GM23248 (cell line): Measurements from ENCODE around the gene EDN3. TPM values are rescaled to one million over a fixed set of nuclear protein-coding genes. Genes with fewer than 3 reads are reported as not detected.

Experiments used
- DNase-seq: peaks from one replicate; pipeline ENCODE4 v3.0.0-alpha.2; 2015
- H2AFZ ChIP-seq: fragments of 200-600 bp; sonication (generic); 2 replicates; pipeline ENCODE4 v1.6.1; 2016; ENCODE audit warnings: antibody characterized with exemption
- H3F3A ChIP-seq: fragments of 200-600 bp; sonication (generic); 2 replicates; pipeline ENCODE4 v1.6.1; 2016; ENCODE audit warnings: mild to moderate bottlenecking, antibody characterized with exemption, mixed run types; ENCODE audit not compliant: insufficient read depth
- H3K27ac ChIP-seq: fragments of 200-600 bp; sonication (generic); 2 replicates; pipeline ENCODE4 v1.5.1; 2016; ENCODE audit warnings: mild to moderate bottlenecking
- H3K27me3 ChIP-seq: fragments of 200-600 bp; sonication (generic); replicated peaks from 2 replicates; pipeline ENCODE4 v1.6.1; 2016; ENCODE audit warnings: mild to moderate bottlenecking; ENCODE audit not compliant: insufficient read depth
- H3K36me3 ChIP-seq: fragments of 200-600 bp; sonication (generic); 2 replicates; pipeline ENCODE4 v1.6.1; 2016; ENCODE audit warnings: low read depth, mild to moderate bottlenecking
- H3K4me1 ChIP-seq: fragments of 200-600 bp; sonication (generic); 2 replicates; pipeline ENCODE4 v1.6.1; 2016; ENCODE audit warnings: mild to moderate bottlenecking; ENCODE audit not compliant: insufficient read depth
- H3K4me2 ChIP-seq: fragments of 200-600 bp; sonication (generic); one replicate; pipeline ENCODE4 v1.6.1; 2016; ENCODE audit warnings: mild to moderate bottlenecking; ENCODE audit not compliant: unreplicated experiment
- H3K4me3 ChIP-seq: fragments of 200-600 bp; sonication (generic); 2 replicates; pipeline ENCODE4 v1.5.1; 2016; ENCODE audit warnings: mild to moderate bottlenecking
- H3K79me2 ChIP-seq: fragments of 200-600 bp; sonication (generic); 2 replicates; pipeline ENCODE4 v1.6.1; 2016; ENCODE audit warnings: mild to moderate bottlenecking; ENCODE audit not compliant: insufficient read depth
- H3K9ac ChIP-seq: fragments of 200-600 bp; sonication (generic); 2 replicates; pipeline ENCODE4 v1.6.1; 2016; ENCODE audit warnings: mild to moderate bottlenecking
- H3K9me2 ChIP-seq: fragments of 200-600 bp; sonication (generic); 2 replicates; pipeline ENCODE4 v1.6.1; 2016; ENCODE audit warnings: mixed run types, mild to moderate bottlenecking, moderate library complexity; ENCODE audit not compliant: insufficient read depth
- H3K9me3 ChIP-seq: fragments of 200-600 bp; sonication (generic); one replicate; pipeline ENCODE4 v1.6.1; 2017; ENCODE audit warnings: low read depth
- H4K20me1 ChIP-seq: fragments of 200-600 bp; sonication (generic); 2 replicates; pipeline ENCODE4 v1.6.0; 2016; ENCODE audit not compliant: insufficient read depth
- EZH2 ChIP-seq: fragments of 200-600 bp; sonication (generic); IDR thresholded peaks from 2 replicates; pipeline ENCODE4 v1.6.1; 2018; ENCODE audit warnings: antibody characterized with exemption, mild to moderate bottlenecking; ENCODE audit not compliant: insufficient read depth, poor library complexity, severe bottlenecking
- EZH2phosphoT487 ChIP-seq: fragments of 200-600 bp; sonication (generic); IDR thresholded peaks from 2 replicates; pipeline ENCODE4 v1.6.1; 2018; ENCODE audit warnings: antibody characterized with exemption, moderate library complexity, mild to moderate bottlenecking, low read depth; ENCODE audit not compliant: insufficient read depth
- WGBS, 2 experiments: methylation state at CpG; one replicate each; pipeline ENCODE4 v1.1.6; 2015 to 2017; ENCODE audit warnings: low lambda C conversion rate in 2 of 2, low coverage in 1 of 2; ENCODE audit errors: missing lambda C conversion rate in 2 of 2; 5-methylcytosine and 5-hydroxymethylcytosine counted together
- in situ Hi-C: fragments of 300-500 bp; cut with MboI; formaldehyde crosslinking; loops from 2 replicates; pipeline ENCODE4 v1.15.0; 2020
- polyA plus RNA-seq: library from polyadenylated mRNA; unstranded; fragments of >200 nt; fragmentation: Nextera tagmentation; extraction: Ambion mirVana; gene quantifications from 2 replicates; pipeline ENCODE4 v1.2.1, GENCODE V29; 2016
- total RNA-seq: library from RNA; depleted of rRNA; stranded (reverse); fragments of >200 nt; shearing (Covaris generic); gene quantifications from 2 replicates; pipeline ENCODE4 v1.2.3, GENCODE V29; 2014

EDN3 gene
- total and polyA plus RNA-seq, 2 experiments from 2014 or later = not detected

DNA sequence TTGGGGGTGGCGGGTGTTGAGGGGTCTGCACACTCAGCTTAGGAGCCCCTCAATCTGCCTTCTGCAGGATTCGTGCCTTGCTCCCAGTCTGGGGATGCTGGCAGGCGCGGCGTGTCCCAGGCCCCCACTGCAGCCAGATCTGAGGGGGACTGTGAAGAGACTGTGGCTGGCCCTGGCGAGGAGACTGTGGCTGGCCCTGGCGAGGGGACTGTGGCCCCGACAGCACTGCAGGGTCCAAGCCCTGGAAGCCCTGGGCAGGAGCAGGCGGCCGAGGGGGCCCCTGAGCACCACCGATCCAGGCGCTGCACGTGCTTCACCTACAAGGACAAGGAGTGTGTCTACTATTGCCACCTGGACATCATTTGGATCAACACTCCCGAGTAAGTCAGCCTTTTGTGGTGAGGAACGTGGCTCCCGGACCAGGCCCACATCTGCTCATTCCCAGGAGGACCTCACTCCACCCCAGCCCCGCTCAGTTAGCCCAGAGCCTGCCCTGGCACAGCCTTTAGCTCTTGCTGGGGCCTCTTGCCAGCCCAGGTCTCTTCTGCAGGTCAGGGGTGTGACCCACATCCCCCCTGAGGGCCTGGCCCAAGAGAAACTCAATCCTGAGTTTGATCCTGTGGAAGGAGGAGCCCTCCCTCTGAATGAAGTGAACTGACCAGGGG, 1.1 kb downstream of the EDN3 start:
- Histone ChIP-seq H3K4me3 (no peak overlapping the region), H3K4me2 (no peak overlapping the region), H3K4me1 (no peaks in the 10 kb centered on the region), H3K9me3 (no peaks in the 10 kb centered on the region), H3K79me2 (no peaks in the 10 kb centered on the region), H3K27me3 (peaks cover 3% of the 10 kb centered on the region), H3K36me3 (no peaks in the 10 kb centered on the region), H3F3A (no peaks in the 10 kb centered on the region), H3K27ac (no peak overlapping the region), H2AFZ (no peak overlapping the region), H4K20me1 (no peaks in the 10 kb centered on the region), H3K9ac (no peak overlapping the region), H3K9me2 (no peaks in the 10 kb centered on the region)
- in situ Hi-C loops = no loop called here
- DNase-seq = no peak
- no peak for TF ChIP-seq EZH2phosphoT487
- no peak for TF ChIP-seq EZH2
- 34 to 42% methylated on average over 7 to 13 of the region's 17 CpGs for WGBS, 2 experiments

DNA sequence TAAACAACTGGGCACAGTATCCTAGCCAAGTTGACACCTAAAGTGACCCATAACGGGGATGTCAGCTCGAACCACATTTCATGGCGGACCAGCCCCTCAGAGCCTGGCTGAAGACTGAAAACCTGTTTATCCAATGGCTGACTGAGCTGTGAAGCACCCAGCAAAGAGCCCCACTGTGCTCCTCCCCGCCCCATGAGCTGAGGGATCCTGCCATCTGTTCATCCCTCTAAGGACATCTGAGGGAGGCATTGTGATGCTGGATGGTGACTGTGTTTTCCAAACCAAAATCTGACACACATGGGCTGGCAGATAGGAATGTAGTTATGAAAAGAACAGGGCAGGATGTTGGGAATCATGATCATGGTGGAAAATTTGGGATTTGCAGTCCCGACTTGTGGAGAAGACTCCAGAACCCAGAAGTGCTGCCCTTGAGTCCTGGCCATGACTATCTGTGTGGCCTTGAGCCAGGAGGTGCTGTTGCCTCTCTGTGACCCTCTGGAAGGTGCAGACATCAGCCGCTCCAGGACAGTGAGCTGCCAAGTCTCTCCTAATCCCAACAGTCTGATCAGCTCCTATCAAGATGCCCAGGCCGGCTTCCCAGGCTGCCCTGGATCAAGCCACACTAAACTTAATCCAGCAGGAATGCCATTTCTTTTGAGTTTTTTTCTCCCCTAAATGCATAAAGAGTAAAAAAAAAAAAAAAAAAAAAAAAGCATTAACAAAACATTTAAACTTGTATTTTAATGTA, 5.7 kb downstream of the EDN3 start:
- Histone ChIP-seq H3K9ac (no peak overlapping the region), H3K27me3 (peaks cover 1% of the 10 kb centered on the region; the same call in 1 of the 2 replicates), H3K36me3 (no peaks in the 10 kb centered on the region), H3K9me3 (no peaks in the 10 kb centered on the region), H3K4me3 (no peak overlapping the region), H3F3A (no peaks in the 10 kb centered on the region), H2AFZ (no peak overlapping the region), H3K9me2 (no peaks in the 10 kb centered on the region), H3K4me2 (no peak overlapping the region), H3K27ac (no peak overlapping the region), H3K4me1 (no peaks in the 10 kb centered on the region), H4K20me1 (no peaks in the 10 kb centered on the region), H3K79me2 (no peaks in the 10 kb centered on the region)
- in situ Hi-C loops = no loop called here
- TF ChIP-seq EZH2phosphoT487 (no peak), EZH2 (no peak)
- 24 to 30% methylated on average over 7 of the region's 7 CpGs for WGBS, 2 experiments
- no peak for DNase-seq

DNA sequence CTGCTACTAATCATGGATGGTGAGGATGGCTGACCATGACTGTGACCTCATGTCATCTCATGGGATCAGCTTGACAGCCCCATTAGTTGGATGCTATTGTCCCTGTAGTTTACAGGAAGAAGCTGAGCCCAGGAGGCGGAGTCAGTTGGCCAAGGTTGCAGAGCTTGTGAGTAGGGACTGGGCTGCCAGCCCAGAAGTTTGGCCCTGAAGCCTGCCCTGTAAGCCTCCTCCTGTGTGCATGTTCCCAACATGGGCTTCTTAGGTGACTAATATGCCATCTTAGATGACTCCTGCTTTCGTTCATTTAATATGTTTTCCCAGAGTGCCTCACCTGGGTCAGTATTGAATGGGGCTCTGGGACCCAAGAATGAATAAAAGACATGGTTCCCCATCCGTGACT, 6.9 kb downstream of the EDN3 start:
- WGBS, 2 experiments = 7 to 10% methylated on average over 3 of the region's 3 CpGs
- no peak for DNase-seq
- no peaks in the 10 kb centered on the region for H3K9me2 ChIP-seq
- in situ Hi-C loops = no loop called here
- H4K20me1 ChIP-seq = no peaks in the 10 kb centered on the region
- H3F3A ChIP-seq = no peaks in the 10 kb centered on the region
- H3K9ac ChIP-seq = no peak overlapping the region
- no peak overlapping the region for H3K27ac ChIP-seq
- no peak overlapping the region for H3K4me3 ChIP-seq
- no peak for TF ChIP-seq EZH2
- no peak for TF ChIP-seq EZH2phosphoT487
- no peak overlapping the region for H3K4me2 ChIP-seq
- H3K36me3 ChIP-seq = no peaks in the 10 kb centered on the region
- H3K4me1 ChIP-seq = no peaks in the 10 kb centered on the region
- no peaks in the 10 kb centered on the region for H3K9me3 ChIP-seq
- H2AFZ ChIP-seq = no peak overlapping the region
- H3K79me2 ChIP-seq = no peaks in the 10 kb centered on the region
- H3K27me3 ChIP-seq = no peaks in the 10 kb centered on the region

DNA sequence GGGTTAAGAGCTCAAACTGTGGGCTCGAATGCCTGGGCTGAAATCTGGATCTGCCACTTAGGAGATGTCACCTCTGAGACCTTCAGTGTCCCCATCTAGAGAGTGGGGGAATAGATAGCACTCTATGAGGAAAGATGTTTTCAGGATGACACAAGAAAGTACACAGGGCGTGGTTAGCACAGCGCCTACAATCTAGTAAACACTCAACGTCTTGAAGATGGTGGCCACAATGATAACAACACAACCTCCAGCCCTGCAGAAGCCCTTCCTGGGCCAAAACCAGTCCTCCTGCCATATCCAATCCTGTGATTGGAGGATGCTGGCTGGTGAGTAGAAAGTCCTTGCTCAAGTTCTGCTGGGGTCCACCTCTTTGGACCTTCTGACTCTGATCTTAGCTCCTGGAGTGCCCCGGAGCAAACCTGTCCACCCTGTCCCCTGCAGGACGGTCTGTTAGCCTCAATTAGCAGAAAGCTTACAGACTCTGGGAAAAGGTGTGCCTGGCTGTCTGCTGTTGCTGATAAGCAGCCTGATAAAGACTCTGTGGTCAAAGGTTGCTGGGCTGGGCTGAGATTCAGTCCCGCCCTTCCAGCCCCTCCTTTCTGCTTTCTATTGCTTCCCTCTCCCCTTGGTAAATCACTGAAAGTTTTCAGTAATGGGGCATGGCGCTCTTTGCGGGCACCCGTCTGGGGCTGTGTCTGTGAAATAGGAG, 8.2 kb downstream of the EDN3 start:
- Histone ChIP-seq H3K9ac (no peak overlapping the region), H3K36me3 (no peaks in the 10 kb centered on the region), H4K20me1 (no peaks in the 10 kb centered on the region), H2AFZ (no peak overlapping the region), H3K4me3 (no peak overlapping the region), H3F3A (no peaks in the 10 kb centered on the region), H3K9me3 (no peaks in the 10 kb centered on the region), H3K27me3 (no peaks in the 10 kb centered on the region), H3K9me2 (no peaks in the 10 kb centered on the region), H3K4me1 (no peaks in the 10 kb centered on the region), H3K79me2 (no peaks in the 10 kb centered on the region), H3K4me2 (no peak overlapping the region), H3K27ac (no peak overlapping the region)
- TF ChIP-seq EZH2phosphoT487 (no peak), EZH2 (no peak)
- in situ Hi-C loops = no loop called here
- WGBS, 2 experiments = 39 to 48% methylated on average over 10 of the region's 10 CpGs
- DNase-seq = no peak
